H54 (cell line): ENCODE measurements around the gene AFAP1L1.

Experiments
- DNase-seq: peaks from one replicate; pipeline ENCODE4 v3.0.0; 2011; ENCODE audit warnings: low spot score, mixed read lengths; ENCODE audit not compliant: insufficient read length
- FAIRE-seq: peaks from 3 replicates; lab custom pipeline; 2011; peaks lifted over from hg19 to GRCh38; lab: Jason Lieb, UNC
- POLR2A ChIP-seq: IDR thresholded peaks from 2 replicates; pipeline ENCODE4 v1.6.1; 2011; ENCODE audit warnings: low read depth, mild to moderate bottlenecking, low read length

The AFAP1L1 gene

GRCh38 chr5:149246906-149247305, 24.8 kb upstream of the AFAP1L1 start:
- FAIRE-seq (no peak), DNase-seq (no peak)
- TF ChIP-seq POLR2A = no peak

GRCh38 chr5:149247726-149248125, 23.9 kb upstream of the AFAP1L1 start:
- TF ChIP-seq POLR2A = no peak
- FAIRE-seq (no peak), DNase-seq (no peak)

- DNase-seq (no peak), FAIRE-seq (no peak)
- TF ChIP-seq POLR2A = no peak
Observed at GRCh38 chr5:149251546-149251945, 20.1 kb upstream of the AFAP1L1 start.

GRCh38 chr5:149254506-149254905, 17.2 kb upstream of the AFAP1L1 start:
- DNase-seq (no peak), FAIRE-seq (no peak)

GRCh38 chr5:149256451-149256850, 15.2 kb upstream of the AFAP1L1 start:
- DNase-seq (no peak), FAIRE-seq (no peak)
- TF ChIP-seq POLR2A = no peak

More at GRCh38 chr5:149254506-149254905, 17.2 kb upstream of the AFAP1L1 start:
- TF ChIP-seq POLR2A = no peak

- DNase-seq (no peak), FAIRE-seq (no peak)
- no peak for TF ChIP-seq POLR2A
Observed at GRCh38 chr5:149257131-149257530, 14.5 kb upstream of the AFAP1L1 start.

GRCh38 chr5:149257889-149258705, 13.6 kb upstream of the AFAP1L1 start:
- no peak for TF ChIP-seq POLR2A
- no peak for DNase-seq
- no peak for FAIRE-seq

GRCh38 chr5:149260761-149261160, 10.9 kb upstream of the AFAP1L1 start:
- FAIRE-seq = no peak
- DNase-seq = no peak

GRCh38 chr5:149261246-149261645, 10.4 kb upstream of the AFAP1L1 start:
- FAIRE-seq (no peak), DNase-seq (no peak)
- no peak for TF ChIP-seq POLR2A

More at GRCh38 chr5:149260761-149261160, 10.9 kb upstream of the AFAP1L1 start:
- no peak for TF ChIP-seq POLR2A

- FAIRE-seq = no peak
- no peak for TF ChIP-seq POLR2A
- no peak for DNase-seq
Observed at GRCh38 chr5:149262315-149262714, 9.3 kb upstream of the AFAP1L1 start.

GRCh38 chr5:149264439-149265067, 7.1 kb upstream of the AFAP1L1 start:
- no peak for TF ChIP-seq POLR2A
- FAIRE-seq = no peak
- DNase-seq = no peak

- TF ChIP-seq POLR2A = no peak
- no peak for FAIRE-seq
Observed at GRCh38 chr5:149265068-149265465, 6.6 kb upstream of the AFAP1L1 start.

GRCh38 chr5:149265597-149265996, 6.1 kb upstream of the AFAP1L1 start:
- peak; percentile 23 for DNase-seq
- TF ChIP-seq POLR2A = no peak

More at GRCh38 chr5:149265068-149265465, 6.6 kb upstream of the AFAP1L1 start:
- DNase-seq = no peak

GRCh38 chr5:149267241-149267973, 4.3 kb upstream of the AFAP1L1 start:
- FAIRE-seq (no peak), DNase-seq (no peak)
- no peak for TF ChIP-seq POLR2A

More at GRCh38 chr5:149265597-149265996, 6.1 kb upstream of the AFAP1L1 start:
- FAIRE-seq = no peak
